Kidney epithelial cell (primary cell): ENCODE measurements around the gene CDK5R1. TPM values are rescaled to one million over a fixed set of nuclear protein-coding genes. Genes with fewer than 3 reads are reported as not detected.

Source experiments
- DNase-seq: peaks from one replicate; pipeline ENCODE4 v3.0.0-alpha.2; 2010; ENCODE audit warnings: low read depth
- H3K27me3 ChIP-seq: 2 replicates; pipeline ENCODE4 v1.6.0; 2011; ENCODE audit warnings: low read length; ENCODE audit not compliant: control insufficient read depth, insufficient read depth
- H3K36me3 ChIP-seq: 2 replicates; pipeline ENCODE4 v1.5.1; 2011; ENCODE audit warnings: low read length; ENCODE audit not compliant: control insufficient read depth, insufficient read depth
- H3K4me3 ChIP-seq: 2 replicates; pipeline ENCODE4 v1.5.1; 2011; ENCODE audit warnings: low read depth, mild to moderate bottlenecking, control low read depth, low read length
- CTCF ChIP-seq: IDR thresholded peaks from 2 replicates; pipeline ENCODE4 v1.5.1; 2011; ENCODE audit warnings: mild to moderate bottlenecking, moderate library complexity, low read length, control low read depth, inconsistent platforms; ENCODE audit not compliant: insufficient read depth, poor library complexity, severe bottlenecking
- total RNA-seq: library from RNA; depleted of rRNA; stranded (reverse); fragments of >200 nt; gene quantifications from 2 replicates; pipeline ENCODE4 v1.2.3, GENCODE V29; 2015

CDK5R1 gene
- total RNA-seq, 1 donor from 2014 or later = 16.0 TPM

DNA sequence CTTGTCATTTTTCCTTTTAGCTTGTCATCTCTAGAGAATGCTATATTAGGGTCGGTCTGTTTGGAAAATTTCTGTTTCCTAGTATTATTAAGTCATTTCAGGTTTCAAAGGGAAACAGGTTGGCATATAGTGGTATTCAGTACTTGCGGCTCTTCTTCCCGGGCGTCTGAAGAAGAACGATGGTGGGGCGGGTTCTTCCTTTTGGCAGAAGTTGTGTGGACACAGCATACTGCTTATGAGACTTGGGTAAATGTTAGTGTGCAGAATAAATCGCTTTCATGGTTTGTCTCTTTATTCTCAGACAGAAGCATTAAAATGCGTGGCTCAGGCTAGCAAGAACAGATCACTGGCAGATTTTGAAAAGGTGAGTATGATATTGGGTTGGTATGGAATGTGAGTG is 9.6 kb upstream of the CDK5R1 start:
- DNase-seq = no peak
- Histone ChIP-seq H3K36me3 (peaks cover 4% of the 10 kb centered on the region), H3K27me3 (no peaks in the 10 kb centered on the region), H3K4me3 (no peak overlapping the region)
- no peak for TF ChIP-seq CTCF

DNA sequence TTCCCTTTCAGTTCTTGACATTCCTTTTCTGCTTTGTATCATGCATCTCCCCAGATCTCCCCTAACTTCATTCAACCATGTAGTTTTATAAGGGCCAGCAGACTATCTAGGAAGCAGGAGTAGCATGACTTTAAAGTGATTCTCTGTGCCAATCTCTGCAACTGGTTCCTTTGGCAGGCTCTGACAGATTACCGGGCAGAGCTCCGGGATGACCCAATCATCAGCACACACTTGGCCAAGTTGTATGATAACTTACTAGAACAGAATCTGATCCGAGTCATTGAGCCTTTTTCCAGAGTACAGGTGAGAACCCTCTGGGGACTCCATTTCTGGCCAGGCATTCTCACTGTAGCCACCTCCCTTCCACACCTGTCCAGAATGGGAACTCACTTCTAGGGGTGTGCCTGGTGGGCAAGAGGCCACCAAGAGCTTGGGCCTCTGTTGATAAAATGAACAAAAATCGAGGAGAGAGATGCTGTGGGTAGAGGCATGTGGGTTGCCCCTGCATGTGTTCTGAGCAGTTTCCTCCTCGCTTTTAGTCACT is 7.6 kb upstream of the CDK5R1 start:
- Histone ChIP-seq H3K27me3 (no peaks in the 10 kb centered on the region), H3K36me3 (peaks cover 4% of the 10 kb centered on the region), H3K4me3 (no peak overlapping the region)
- DNase-seq = no peak
- TF ChIP-seq CTCF = no peak

DNA sequence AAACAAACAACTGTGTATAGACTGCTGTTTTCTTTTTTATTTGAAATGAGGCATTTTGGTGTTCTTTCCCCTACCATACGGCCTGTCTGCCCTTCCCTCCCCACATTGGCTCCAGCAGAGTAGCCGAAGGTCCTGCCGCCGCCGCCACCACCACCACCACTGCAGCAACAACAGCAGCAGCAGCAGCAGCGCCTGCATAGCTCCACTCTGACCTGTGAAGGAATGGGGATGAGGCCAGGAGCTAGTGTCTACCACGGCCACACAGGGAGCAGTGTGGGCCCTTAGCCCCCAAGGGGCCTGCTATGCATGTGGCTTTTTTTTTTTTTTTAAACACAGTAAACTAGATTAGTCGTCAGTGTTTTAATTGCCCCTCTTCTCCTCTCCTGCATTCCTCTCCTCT is 5.6 kb upstream of the CDK5R1 start:
- Histone ChIP-seq H3K4me3 (no peak overlapping the region), H3K27me3 (no peaks in the 10 kb centered on the region), H3K36me3 (peaks cover 4% of the 10 kb centered on the region)
- TF ChIP-seq CTCF = no peak
- no peak for DNase-seq

- no peak for DNase-seq
- no peak overlapping the region for H3K4me3 ChIP-seq
Observed at GRCh38 chr17:32482568-32483320, 4.0 kb upstream of the CDK5R1 start.

GRCh38 chr17:32483451-32484019 is 3.3 kb upstream of the CDK5R1 start:
- H3K4me3 ChIP-seq = no peak overlapping the region
- H3K27me3 ChIP-seq = no peaks in the 10 kb centered on the region
- DNase-seq = no peak
- peaks cover 1% of the 10 kb centered on the region for H3K36me3 ChIP-seq
- peak; percentile 78 for TF ChIP-seq CTCF

More at GRCh38 chr17:32482568-32483320, 4.0 kb upstream of the CDK5R1 start:
- no peak for TF ChIP-seq CTCF
- Histone ChIP-seq H3K36me3 (peaks cover 3% of the 10 kb centered on the region), H3K27me3 (no peaks in the 10 kb centered on the region)
